AG04450 (cell line): Measurements from ENCODE around the gene GSC2. TPM values are rescaled to one million over a fixed set of nuclear protein-coding genes. Genes with fewer than 3 reads are reported as not detected.

Experiments used
- CTCF ChIA-PET: fragments of 300-600, 350-600 bp; formaldehyde crosslinking; extraction: SDS; loops from one replicate; lab custom pipeline; 2022; ENCODE audit warnings: antibody characterized with exemption, inconsistent platforms; lab: Charles Lee
- POLR2A ChIA-PET: fragments of 350-600 bp; formaldehyde crosslinking; extraction: SDS; loops from one replicate; lab custom pipeline; 2021; ENCODE audit warnings: antibody characterized with exemption, inconsistent platforms; lab: Yijun Ruan, JAX
- DNase-seq: peaks from one replicate; pipeline ENCODE4 v3.0.0-alpha.2; 2011; ENCODE audit warnings: low read depth, low spot score
- H3K27ac ChIP-seq: one replicate; pipeline ENCODE4 v1.5.1; 2012; ENCODE audit warnings: low read depth, low read length, control low read depth
- H3K27me3 ChIP-seq: one replicate; pipeline ENCODE4 v1.6.0; 2012; ENCODE audit warnings: low read length; ENCODE audit not compliant: control insufficient read depth, insufficient read depth
- H3K4me3 ChIP-seq: 2 replicates; pipeline ENCODE4 v1.5.1; 2011; ENCODE audit warnings: mild to moderate bottlenecking, low read depth, low read length, control low read depth
- H3K9me3 ChIP-seq: 2 replicates; pipeline ENCODE4 v1.5.1; 2012; ENCODE audit warnings: low read length; ENCODE audit not compliant: control insufficient read depth, insufficient read depth
- polyA minus RNA-seq: library from RNA; depleted of rRNA, polyadenylated mRNA; stranded (reverse); fragments of >200 nt; gene quantifications from 2 replicates; pipeline ENCODE4 v1.2.3, GENCODE V29; 2011; rRNA and poly(A)+ RNA removed
- polyA plus RNA-seq: library from polyadenylated mRNA; depleted of rRNA; stranded (reverse); fragments of >200 nt; gene quantifications from 2 replicates; pipeline ENCODE4 v1.2.3, GENCODE V29; 2011; rRNA removed
- TF ChIP-seq, protein P1 (sequence below): IDR thresholded peaks from 2 replicates; pipeline ENCODE4 v1.5.1; 2011; ENCODE audit warnings: low read depth, low read length, control low read depth, inconsistent platforms

Gene GSC2
- not detected in 2 replicates for polyA plus RNA-seq
- polyA minus RNA-seq: not detected in 2 replicates

DNA sequence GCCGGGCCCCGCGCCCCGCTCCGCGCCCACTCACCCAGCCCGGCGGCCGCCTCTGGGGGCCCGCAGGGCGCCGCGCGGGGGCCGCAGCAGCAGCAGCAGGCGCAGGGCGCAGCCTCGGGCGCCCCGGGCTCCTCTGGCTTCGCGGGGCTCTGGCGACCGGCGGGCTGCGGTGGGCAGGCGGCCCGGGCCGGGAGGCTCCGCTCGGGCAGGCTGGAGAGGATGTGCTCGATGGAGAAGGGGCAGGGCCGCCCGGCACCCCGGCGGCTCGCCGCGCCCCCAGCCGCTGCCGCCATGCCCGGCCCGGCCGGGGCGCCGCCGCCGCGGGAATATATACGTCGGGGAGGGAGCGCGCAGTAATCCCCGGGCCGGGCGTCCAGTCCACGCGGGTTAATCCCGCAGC, at the start of gene GSC2:
Gene GSC2, minus strand, starts transcription at position 302 of the 400 bp plus-strand sequence. Its CDS starts 9 bp downstream, at position 293.
- DNase-seq: no peak
- ChIA-PET CTCF (no interaction called here), POLR2A (no interaction called here)
- Histone ChIP-seq H3K9me3 (peaks cover 11% of the 10 kb centered on the region), H3K27me3 (peaks cover 59% of the 10 kb centered on the region), H3K4me3 (no peak within 1 kb of the TSS), H3K27ac (no peak within 1 kb of the TSS)
- TF ChIP-seq, protein P1, sequence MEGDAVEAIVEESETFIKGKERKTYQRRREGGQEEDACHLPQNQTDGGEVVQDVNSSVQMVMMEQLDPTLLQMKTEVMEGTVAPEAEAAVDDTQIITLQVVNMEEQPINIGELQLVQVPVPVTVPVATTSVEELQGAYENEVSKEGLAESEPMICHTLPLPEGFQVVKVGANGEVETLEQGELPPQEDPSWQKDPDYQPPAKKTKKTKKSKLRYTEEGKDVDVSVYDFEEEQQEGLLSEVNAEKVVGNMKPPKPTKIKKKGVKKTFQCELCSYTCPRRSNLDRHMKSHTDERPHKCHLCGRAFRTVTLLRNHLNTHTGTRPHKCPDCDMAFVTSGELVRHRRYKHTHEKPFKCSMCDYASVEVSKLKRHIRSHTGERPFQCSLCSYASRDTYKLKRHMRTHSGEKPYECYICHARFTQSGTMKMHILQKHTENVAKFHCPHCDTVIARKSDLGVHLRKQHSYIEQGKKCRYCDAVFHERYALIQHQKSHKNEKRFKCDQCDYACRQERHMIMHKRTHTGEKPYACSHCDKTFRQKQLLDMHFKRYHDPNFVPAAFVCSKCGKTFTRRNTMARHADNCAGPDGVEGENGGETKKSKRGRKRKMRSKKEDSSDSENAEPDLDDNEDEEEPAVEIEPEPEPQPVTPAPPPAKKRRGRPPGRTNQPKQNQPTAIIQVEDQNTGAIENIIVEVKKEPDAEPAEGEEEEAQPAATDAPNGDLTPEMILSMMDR: no peak

- H3K9me3 ChIP-seq: no peaks in the 10 kb centered on the region; the same call in 1 of the 2 replicates
- CTCF ChIA-PET: no interaction called here
- no peak for DNase-seq
- TF ChIP-seq, protein P1: no peak
- no peak overlapping the region for H3K4me3 ChIP-seq
- H3K27me3 ChIP-seq: no peaks in the 10 kb centered on the region
- no peak overlapping the region for H3K27ac ChIP-seq
- POLR2A ChIA-PET: no interaction called here
Observed at GRCh38 chr22:19199479-19199878, 49.4 kb upstream of the GSC2 start.

GRCh38 chr22:19197997-19198865, 48.1 kb upstream of the GSC2 start:
- Histone ChIP-seq H3K9me3 (no peaks in the 10 kb centered on the region; the same call in 1 of the 2 replicates), H3K27ac (no peak overlapping the region), H3K4me3 (no peak overlapping the region), H3K27me3 (no peaks in the 10 kb centered on the region)
- DNase-seq: no peak
- ChIA-PET POLR2A (no interaction called here), CTCF (no interaction called here)
- TF ChIP-seq, protein P1: no peak

DNA sequence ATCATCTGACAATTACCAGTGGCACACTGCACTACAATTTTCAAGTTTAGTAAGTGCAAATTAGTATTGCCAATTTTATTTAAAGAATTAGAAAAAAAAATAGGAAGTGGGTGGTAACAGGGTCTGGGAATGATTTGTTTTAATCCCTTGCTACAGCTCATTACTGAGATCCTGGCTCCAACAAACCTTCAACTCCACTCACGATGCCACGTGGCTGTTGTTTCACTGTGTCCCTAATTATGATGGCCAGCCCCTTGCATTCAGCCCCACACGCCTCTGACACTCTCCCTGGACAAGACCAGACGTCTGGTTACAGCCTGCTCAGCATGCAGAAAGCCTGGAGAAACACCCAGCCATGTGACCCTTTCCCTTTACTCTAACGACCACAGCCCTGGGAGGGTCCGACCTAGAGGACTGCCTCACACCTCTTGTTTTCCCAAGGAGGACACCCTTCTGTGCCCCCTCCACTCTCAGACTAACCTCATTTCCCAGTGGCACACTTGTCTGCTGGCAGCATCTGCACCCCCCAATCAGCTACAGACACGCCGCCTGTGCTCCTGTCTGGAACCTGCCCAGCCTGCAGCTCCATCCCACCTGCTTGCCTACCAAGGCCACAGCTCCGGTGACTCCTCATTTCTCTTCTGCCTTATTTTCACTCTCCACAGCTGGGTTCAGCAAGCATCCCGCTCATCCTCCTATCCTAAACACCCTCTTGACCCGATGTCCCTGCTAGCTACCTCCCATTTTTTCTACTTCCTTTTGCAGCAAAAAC, 46.9 kb upstream of the GSC2 start:
- ChIA-PET POLR2A (no interaction called here), CTCF (interaction anchor here (0.7 kb wide), 1 partner anchor 121 kb away, joined by 4 read pairs; no protein-coding TSS in a partner anchor)
- H3K27ac ChIP-seq: no peak overlapping the region
- H3K9me3 ChIP-seq: no peaks in the 10 kb centered on the region
- H3K4me3 ChIP-seq: no peak overlapping the region
- H3K27me3 ChIP-seq: no peaks in the 10 kb centered on the region
- TF ChIP-seq, protein P1: no peak
- no peak for DNase-seq
